ENCODE measurements around the gene PRM1.

- TF ChIP-seq POLR2AphosphoS5 (IDR thresholded peaks at IDR 0.05; ENCODE audit: low read depth, low read length) (no peak), TAF1 (IDR thresholded peaks at IDR 0.05; ENCODE audit: borderline replicate concordance, insufficient read depth, low read length) (no peak)
Measured at GRCh38 chr16:11272484-11272883, 8.6 kb downstream of the PRM1 start.
